Measurements from ENCODE around the gene PAEP.

The PAEP gene

GRCh38 chr9:135607401-135608293 lies 46.1 kb downstream of the PAEP start:
- TF ChIP-seq TAF1 (IDR thresholded peaks at IDR 0.05; ENCODE audit: borderline replicate concordance, insufficient read depth, low read length) (no peak), SIN3A (IDR thresholded peaks at IDR 0.05; ENCODE audit: borderline replicate concordance, insufficient read depth, low read length) (no peak), FOXP2 (optimal IDR thresholded peaks at IDR 0.05; ENCODE audit: borderline replicate concordance, extremely low read depth, extremely low read length, insufficient read depth) (no peak), REST (IDR thresholded peaks at IDR 0.05; ENCODE audit: insufficient read depth in 1 of 2, low read depth in 2 of 2, low read length in 2 of 2) (no peak), POLR2AphosphoS5 (IDR thresholded peaks at IDR 0.05; ENCODE audit: low read depth, low read length) (no peak)

- no peak for TF ChIP-seq FOXP2 (optimal IDR thresholded peaks at IDR 0.05; ENCODE audit: borderline replicate concordance, extremely low read depth, extremely low read length, insufficient read depth)
- TF ChIP-seq REST (IDR thresholded peaks at IDR 0.05; ENCODE audit: insufficient read depth in 1 of 2, low read depth in 2 of 2, low read length in 2 of 2): no peak
- TF ChIP-seq SIN3A (IDR thresholded peaks at IDR 0.05; ENCODE audit: borderline replicate concordance, insufficient read depth, low read length): no peak
- TF ChIP-seq TAF1 (IDR thresholded peaks at IDR 0.05; ENCODE audit: borderline replicate concordance, insufficient read depth, low read length): no peak
- TF ChIP-seq POLR2AphosphoS5 (IDR thresholded peaks at IDR 0.05; ENCODE audit: low read depth, low read length): no peak
Measured at GRCh38 chr9:135608294-135608998, 46.9 kb downstream of the PAEP start.

- TF ChIP-seq POLR2AphosphoS5 (IDR thresholded peaks at IDR 0.05; ENCODE audit: low read depth, low read length) (no peak), FOXP2 (optimal IDR thresholded peaks at IDR 0.05; ENCODE audit: borderline replicate concordance, extremely low read depth, extremely low read length, insufficient read depth) (no peak), TAF1 (IDR thresholded peaks at IDR 0.05; ENCODE audit: borderline replicate concordance, insufficient read depth, low read length) (no peak), REST (IDR thresholded peaks at IDR 0.05; ENCODE audit: insufficient read depth in 1 of 2, low read depth in 2 of 2, low read length in 2 of 2) (no peak)
Measured at GRCh38 chr9:135608999-135609317, 47.4 kb downstream of the PAEP start.

- TF ChIP-seq POLR2AphosphoS5 (IDR thresholded peaks at IDR 0.05; ENCODE audit: low read depth, low read length): no peak
- no peak for TF ChIP-seq FOXP2 (optimal IDR thresholded peaks at IDR 0.05; ENCODE audit: borderline replicate concordance, extremely low read depth, extremely low read length, insufficient read depth)
- TF ChIP-seq REST (IDR thresholded peaks at IDR 0.05; ENCODE audit: insufficient read depth in 1 of 2, low read depth in 2 of 2, low read length in 2 of 2): no peak
- TF ChIP-seq SIN3A (IDR thresholded peaks at IDR 0.05; ENCODE audit: borderline replicate concordance, insufficient read depth, low read length): no peak
- TF ChIP-seq TAF1 (IDR thresholded peaks at IDR 0.05; ENCODE audit: borderline replicate concordance, insufficient read depth, low read length): no peak
Measured at GRCh38 chr9:135609366-135609955, 47.9 kb downstream of the PAEP start.
